Mesenchymal stem cell (in vitro differentiated cells and primary cell): ENCODE data around the gene PIK3R1.

Experiments used
- DNase-seq: peaks from one replicate; pipeline ENCODE4 v3.0.0-alpha.2; 2013
- H2AFZ ChIP-seq: one replicate; pipeline ENCODE4 v1.6.1; 2013; ENCODE audit warnings: low read depth, mild to moderate bottlenecking, control low read depth, inconsistent platforms, low read length, moderate library complexity
- H2AK5ac ChIP-seq: 2 replicates; pipeline ENCODE4 v1.6.1; 2013; ENCODE audit warnings: low read length, moderate library complexity, mild to moderate bottlenecking, inconsistent platforms; ENCODE audit not compliant: severe bottlenecking
- H2BK120ac ChIP-seq: one replicate; pipeline ENCODE4 v1.6.1; 2013; ENCODE audit warnings: low read depth, mild to moderate bottlenecking, inconsistent platforms, low read length, moderate library complexity
- H2BK12ac ChIP-seq, 2 experiments: one replicate each; pipeline ENCODE4 v1.6.1; 2013; ENCODE audit warnings: inconsistent platforms in 2 of 2, low read length in 2 of 2, mild to moderate bottlenecking in 2 of 2, moderate library complexity in 2 of 2, control low read depth in 1 of 2
- H2BK15ac ChIP-seq: one replicate; pipeline ENCODE4 v1.6.1; 2013; ENCODE audit warnings: mild to moderate bottlenecking, low read depth, inconsistent platforms; ENCODE audit not compliant: poor library complexity, severe bottlenecking
- H2BK5ac ChIP-seq: 2 replicates; pipeline ENCODE4 v1.6.1; 2013; ENCODE audit warnings: low read depth, mild to moderate bottlenecking, low read length, control low read depth, inconsistent platforms; ENCODE audit not compliant: poor library complexity, severe bottlenecking
- H3K14ac ChIP-seq, 2 experiments: one replicate each; pipeline ENCODE4 v1.6.1; 2013; ENCODE audit warnings: inconsistent platforms in 2 of 2, low read length in 2 of 2, control low read depth in 1 of 2, mild to moderate bottlenecking in 1 of 2, moderate library complexity in 1 of 2
- H3K18ac ChIP-seq, 2 experiments: one replicate each; pipeline ENCODE4 v1.6.1; 2013; ENCODE audit warnings: inconsistent platforms in 2 of 2, low read length in 2 of 2, control low read depth in 1 of 2, low read depth in 1 of 2, mild to moderate bottlenecking in 1 of 2
- H3K23ac ChIP-seq, 2 experiments: one replicate each; pipeline ENCODE4 v1.6.1; 2013; ENCODE audit warnings: inconsistent platforms in 2 of 2, low read length in 2 of 2, mild to moderate bottlenecking in 2 of 2, moderate library complexity in 2 of 2, control low read depth in 1 of 2
- H3K27ac ChIP-seq: 2 replicates; pipeline ENCODE4 v1.5.1; 2013; ENCODE audit warnings: mild to moderate bottlenecking, moderate library complexity, low read length, control low read depth, inconsistent platforms; ENCODE audit not compliant: poor library complexity, severe bottlenecking
- H3K27me3 ChIP-seq, 2 experiments: 2 replicates each; pipeline versions ENCODE4 v1.6.1 to v1.7.0; 2013; ENCODE audit warnings: low read length in 2 of 2, mild to moderate bottlenecking in 2 of 2, moderate library complexity in 2 of 2, control low read depth in 1 of 2, inconsistent platforms in 1 of 2; ENCODE audit not compliant: control insufficient read depth in 1 of 2, insufficient read depth in 1 of 2
- H3K36me3 ChIP-seq, 2 experiments: 2 replicates each; pipeline versions ENCODE4 v1.6.1 to v1.7.0; 2013; ENCODE audit warnings: low read length in 2 of 2, control low read depth in 1 of 2, inconsistent platforms in 1 of 2, low read depth in 1 of 2, mild to moderate bottlenecking in 1 of 2; ENCODE audit not compliant: insufficient read depth in 2 of 2, control insufficient read depth in 1 of 2
- H3K4ac ChIP-seq, 2 experiments: one replicate each; pipeline ENCODE4 v1.6.1; 2013; ENCODE audit warnings: inconsistent platforms in 2 of 2, low read length in 2 of 2, mild to moderate bottlenecking in 2 of 2, moderate library complexity in 2 of 2, control low read depth in 1 of 2, low read depth in 1 of 2
- H3K4me1 ChIP-seq: 2 replicates; pipeline ENCODE4 v1.6.1; 2013; ENCODE audit warnings: low read depth, low read length, control low read depth; ENCODE audit not compliant: control insufficient read depth, insufficient read depth
- H3K4me2 ChIP-seq: 2 replicates; pipeline ENCODE4 v1.6.1; 2013; ENCODE audit warnings: low read length, mild to moderate bottlenecking, inconsistent platforms; ENCODE audit not compliant: poor library complexity, severe bottlenecking
- H3K4me3 ChIP-seq, 2 experiments: 2 replicates each; pipeline versions ENCODE4 v1.5.1 to v1.7.0; 2013; ENCODE audit warnings: low read length in 2 of 2, mild to moderate bottlenecking in 2 of 2, control low read depth in 1 of 2, low read depth in 1 of 2; ENCODE audit not compliant: insufficient read depth in 1 of 2
- H3K79me1 ChIP-seq: replicated peaks from 2 replicates; pipeline ENCODE4 v1.6.1; 2013; ENCODE audit warnings: mild to moderate bottlenecking, control low read depth, low read length, inconsistent platforms; ENCODE audit not compliant: poor library complexity, severe bottlenecking
- H3K9ac ChIP-seq: 2 replicates; pipeline ENCODE4 v1.7.0; 2013; ENCODE audit warnings: mild to moderate bottlenecking, low read length, moderate library complexity
- H3K9me3 ChIP-seq: 2 replicates; pipeline ENCODE4 v1.7.0; 2013; ENCODE audit warnings: mild to moderate bottlenecking, low read length; ENCODE audit not compliant: control insufficient read depth
- H4K8ac ChIP-seq: one replicate; pipeline ENCODE4 v1.6.1; 2013; ENCODE audit warnings: inconsistent platforms, mild to moderate bottlenecking, low read length, moderate library complexity
- H4K91ac ChIP-seq: one replicate; pipeline ENCODE4 v1.6.1; 2013; ENCODE audit warnings: mild to moderate bottlenecking, low read length, inconsistent platforms
- WGBS: methylation state at CpG from one replicate; pipeline ENCODE4 v1.1.7; 2013; ENCODE audit warnings: mixed read lengths; 5-methylcytosine and 5-hydroxymethylcytosine counted together

Gene PIK3R1

GRCh38 chr5:68189613-68190012 lies 25.9 kb upstream of the PIK3R1 start:
- no peak overlapping the region for H2AK5ac ChIP-seq
- no peak overlapping the region for H2BK5ac ChIP-seq
- no peaks in the 10 kb centered on the region for H3K9me3 ChIP-seq
- no peak overlapping the region for H3K9ac ChIP-seq
- H2AFZ ChIP-seq: no peak overlapping the region
- no peaks in the 10 kb centered on the region for H3K36me3 ChIP-seq
- no peak overlapping the region for H3K4ac ChIP-seq
- H3K4me1 ChIP-seq: peaks cover 11% of the 10 kb centered on the region
- no peaks in the 10 kb centered on the region for H3K79me1 ChIP-seq
- no peak overlapping the region for H4K8ac ChIP-seq
- no peak overlapping the region for H4K91ac ChIP-seq
- 93% methylated on average over 5 of the region's 5 CpGs for WGBS
- no peak overlapping the region for H3K14ac ChIP-seq
- no peak overlapping the region for H3K27ac ChIP-seq
- no peak overlapping the region for H3K23ac ChIP-seq
- no peak overlapping the region for H2BK120ac ChIP-seq
- no peak overlapping the region for H2BK15ac ChIP-seq
- DNase-seq: no peak
- H3K4me2 ChIP-seq: no peak overlapping the region
- H3K27me3 ChIP-seq: no peaks in the 10 kb centered on the region
- H3K18ac ChIP-seq: no peak overlapping the region
- H3K4me3 ChIP-seq: no peak overlapping the region
- H2BK12ac ChIP-seq: no peak overlapping the region

DNA sequence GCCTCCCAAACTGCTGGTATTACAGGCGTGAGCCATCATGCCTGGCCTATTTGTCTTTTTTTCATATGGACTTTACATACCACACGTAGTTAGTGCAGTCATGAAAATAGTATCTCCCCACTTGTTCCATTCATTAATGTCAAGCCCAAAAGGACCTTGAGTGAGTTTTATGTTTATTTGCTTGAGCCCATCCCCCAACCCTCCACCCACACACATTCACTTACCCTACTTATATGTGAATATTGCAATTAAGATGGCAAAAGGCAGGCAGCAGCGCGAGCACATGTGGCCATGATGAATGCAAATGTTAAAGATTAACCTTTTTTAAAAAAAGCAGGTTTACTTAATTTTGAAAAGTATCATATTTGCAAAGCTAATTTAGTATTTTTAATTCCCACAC lies 24.9 kb upstream of the PIK3R1 start:
- Histone ChIP-seq H3K18ac (no peak overlapping the region), H2BK12ac (no peak overlapping the region), H4K91ac (no peak overlapping the region), H3K9ac (no peak overlapping the region), H3K27ac (no peak overlapping the region), H2BK15ac (no peak overlapping the region), H3K4me2 (no peak overlapping the region), H2BK5ac (no peak overlapping the region), H3K14ac (no peak overlapping the region), H3K9me3 (no peaks in the 10 kb centered on the region), H3K27me3 (no peaks in the 10 kb centered on the region), H3K79me1 (no peaks in the 10 kb centered on the region), H4K8ac (no peak overlapping the region), H3K36me3 (no peaks in the 10 kb centered on the region), H3K23ac (no peak overlapping the region), H2BK120ac (no peak overlapping the region), H2AK5ac (no peak overlapping the region), H3K4me3 (no peak overlapping the region), H3K4me1 (peaks cover 11% of the 10 kb centered on the region), H2AFZ (no peak overlapping the region), H3K4ac (no peak overlapping the region)
- WGBS: 91% methylated on average over 2 of the region's 4 CpGs
- no peak for DNase-seq

DNA sequence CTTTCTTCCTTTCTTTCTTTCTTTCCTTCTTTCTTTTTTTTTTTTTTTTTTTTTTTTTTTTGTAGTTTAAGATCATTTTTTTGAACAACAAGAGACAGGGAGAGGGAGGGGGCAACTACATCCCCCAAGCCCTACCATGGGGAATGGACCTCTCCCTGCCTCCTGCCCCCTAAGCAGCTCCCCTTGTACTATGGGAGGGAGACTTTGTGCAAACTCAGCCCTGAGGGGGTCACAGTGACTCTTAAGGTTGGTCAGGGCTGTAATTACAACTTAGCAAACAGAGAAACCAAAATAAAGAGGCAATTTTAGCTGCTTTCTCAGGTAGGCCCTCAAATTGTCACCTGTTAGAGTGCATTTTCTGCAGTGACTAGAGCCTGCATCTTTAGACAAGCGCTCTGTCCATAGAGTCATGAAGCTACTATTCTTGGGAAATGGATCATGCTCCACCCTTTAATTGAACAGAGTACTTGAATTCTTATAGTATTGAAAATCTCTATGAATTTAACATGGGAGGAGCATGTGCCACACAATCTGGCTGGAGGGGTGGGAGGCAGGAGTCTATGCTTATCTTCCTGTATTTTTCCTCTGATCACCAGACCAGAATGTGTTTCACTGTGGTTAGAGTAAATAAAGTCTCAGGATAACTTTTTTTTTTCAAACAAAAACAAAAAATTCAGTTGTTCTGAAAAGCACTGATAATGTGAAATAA lies 24.3 kb upstream of the PIK3R1 start:
- Histone ChIP-seq H2AK5ac (peak overlapping the region; percentile 23), H2BK5ac (no peak overlapping the region), H3K9ac (no peak overlapping the region), H2BK120ac (no peak overlapping the region), H3K79me1 (no peaks in the 10 kb centered on the region), H3K23ac (no peak overlapping the region), H3K18ac (no peak overlapping the region), H2AFZ (no peak overlapping the region), H3K4me3 (no peak overlapping the region), H3K4me2 (no peak overlapping the region), H3K9me3 (no peaks in the 10 kb centered on the region), H3K36me3 (no peaks in the 10 kb centered on the region), H3K14ac (peak overlapping the region in 1 of 2 experiments; percentile 20), H2BK15ac (no peak overlapping the region), H3K27me3 (no peaks in the 10 kb centered on the region), H2BK12ac (no peak overlapping the region), H3K4me1 (peaks cover 11% of the 10 kb centered on the region), H4K91ac (no peak overlapping the region), H4K8ac (no peak overlapping the region), H3K27ac (peak overlapping the region; percentile 28), H3K4ac (no peak overlapping the region)
- 100% methylated on average over 1 of the region's 1 CpG for WGBS
- no peak for DNase-seq

DNA sequence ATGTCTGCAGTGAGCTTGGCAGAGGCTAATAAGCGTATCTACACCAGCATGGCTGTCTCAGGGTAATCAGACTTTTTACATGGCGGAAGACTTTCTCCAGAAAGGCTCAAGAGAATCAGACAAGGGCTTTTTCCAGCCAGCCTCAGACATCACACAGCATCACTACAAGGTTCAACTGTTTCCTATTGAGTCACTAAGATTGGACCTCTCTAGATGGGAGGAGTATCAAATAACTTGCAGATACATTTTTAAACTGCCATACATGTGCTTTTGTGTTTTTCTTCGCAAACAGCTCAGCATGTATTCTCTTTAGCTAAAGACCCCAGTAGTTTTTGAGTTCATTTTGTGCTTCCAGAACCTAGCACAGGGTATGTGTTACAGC lies 22.9 kb upstream of the PIK3R1 start:
- Histone ChIP-seq H3K4me3 (no peak overlapping the region), H3K4me1 (peaks cover 7% of the 10 kb centered on the region), H2BK12ac (peak overlapping the region in 1 of 2 experiments; percentile 57), H3K9me3 (no peaks in the 10 kb centered on the region), H3K36me3 (no peaks in the 10 kb centered on the region), H3K27ac (peak overlapping the region; percentile 90), H4K8ac (no peak overlapping the region), H2AK5ac (no peak overlapping the region), H3K79me1 (no peaks in the 10 kb centered on the region), H3K4me2 (no peak overlapping the region), H3K23ac (no peak overlapping the region), H2AFZ (no peak overlapping the region), H3K4ac (no peak overlapping the region), H3K27me3 (no peaks in the 10 kb centered on the region), H3K9ac (no peak overlapping the region), H2BK120ac (no peak overlapping the region), H2BK5ac (no peak overlapping the region), H3K14ac (no peak overlapping the region), H2BK15ac (no peak overlapping the region), H3K18ac (no peak overlapping the region), H4K91ac (no peak overlapping the region)
- WGBS: 100% methylated on average over 3 of the region's 3 CpGs
- DNase-seq: no peak
